GM23338 (cell line): ENCODE results near the gene EHD2. TPM values are rescaled to one million over a fixed set of nuclear protein-coding genes. Genes with fewer than 3 reads are reported as not detected.

Experiments used
- ATAC-seq: fragments of 200-7000 bp; cut with Tn5 transposase; 3 replicates; pipeline ENCODE4 v1.9.1; 2020
- DNase-seq: peaks from one replicate; pipeline ENCODE4 v3.0.0-alpha.2; 2015; ENCODE audit warnings: low spot score
- H2AFZ ChIP-seq: fragments of 200-600 bp; sonication (generic); 2 replicates; pipeline ENCODE4 v1.8.0; 2016; ENCODE audit warnings: antibody characterized with exemption, mild to moderate bottlenecking, moderate library complexity
- H3F3A ChIP-seq: fragments of 200-600 bp; sonication (generic); replicated peaks from 2 replicates; pipeline ENCODE4 v1.8.0; 2017; ENCODE audit warnings: antibody characterized with exemption, mixed run types, low read depth
- H3K27ac ChIP-seq: fragments of 200-600 bp; sonication (generic); 2 replicates; pipeline ENCODE4 v1.6.1; 2016; ENCODE audit warnings: low read depth
- H3K27me3 ChIP-seq: fragments of 200-600 bp; sonication (generic); 2 replicates; pipeline ENCODE4 v1.8.0; 2016; ENCODE audit warnings: mild to moderate bottlenecking, mixed run types, moderate library complexity; ENCODE audit not compliant: insufficient read depth
- H3K36me3 ChIP-seq: fragments of 200-600 bp; sonication (generic); 2 replicates; pipeline ENCODE4 v1.8.0; 2016; ENCODE audit warnings: mild to moderate bottlenecking; ENCODE audit not compliant: insufficient read depth
- H3K4me1 ChIP-seq: fragments of 200-600 bp; sonication (generic); 2 replicates; pipeline ENCODE4 v1.8.0; 2016; ENCODE audit warnings: mild to moderate bottlenecking, moderate library complexity; ENCODE audit not compliant: insufficient read depth
- H3K4me2 ChIP-seq: fragments of 200-600 bp; sonication (generic); 2 replicates; pipeline ENCODE4 v1.7.1; 2017; ENCODE audit warnings: mixed run types
- H3K4me3 ChIP-seq: fragments of 200-600 bp; sonication (generic); 2 replicates; pipeline ENCODE4 v1.6.1; 2016; ENCODE audit warnings: mixed run types
- H3K79me2 ChIP-seq: fragments of 200-600 bp; sonication (generic); replicated peaks from 2 replicates; pipeline ENCODE4 v1.8.0; 2017; ENCODE audit warnings: mild to moderate bottlenecking; ENCODE audit not compliant: insufficient read depth
- H3K9me2 ChIP-seq: fragments of 200-600 bp; sonication (generic); 2 replicates; pipeline ENCODE4 v1.8.0; 2017; ENCODE audit not compliant: insufficient read depth
- H4K20me1 ChIP-seq: fragments of 200-600 bp; sonication (generic); replicated peaks from 2 replicates; pipeline ENCODE4 v1.8.0; 2017; ENCODE audit warnings: mild to moderate bottlenecking; ENCODE audit not compliant: insufficient read depth
- H3K27ac Mint-ChIP-seq: 2 replicates; pipeline ENCODE4 v1.8.0; 2020; ENCODE audit warnings: inconsistent platforms, mild to moderate bottlenecking, moderate library complexity, mixed read lengths
- H3K27me3 Mint-ChIP-seq: 3 replicates; pipeline ENCODE4 v1.8.0; 2022; ENCODE audit warnings: low read depth, mild to moderate bottlenecking, moderate library complexity, mixed read lengths, inconsistent platforms; ENCODE audit not compliant: insufficient read depth, poor library complexity
- H3K36me3 Mint-ChIP-seq: 3 replicates; pipeline ENCODE4 v1.8.0; 2021; ENCODE audit warnings: low read depth, mild to moderate bottlenecking, inconsistent platforms, moderate library complexity, mixed read lengths
- H3K4me1 Mint-ChIP-seq: 3 replicates; pipeline ENCODE4 v1.8.0; 2020; ENCODE audit warnings: mild to moderate bottlenecking, inconsistent platforms, mixed read lengths
- H3K4me3 Mint-ChIP-seq: 3 replicates; pipeline ENCODE4 v1.8.0; 2021; ENCODE audit warnings: moderate library complexity, mild to moderate bottlenecking, inconsistent platforms, mixed read lengths
- H3K9me3 Mint-ChIP-seq: 3 replicates; pipeline ENCODE4 v1.8.0; 2020; ENCODE audit warnings: moderate library complexity, mild to moderate bottlenecking, inconsistent platforms, mixed read lengths
- EZH2phosphoT487 ChIP-seq: fragments of 200-600 bp; sonication (generic); IDR thresholded peaks from one replicate; pipeline ENCODE4 v1.8.1; 2018; ENCODE audit warnings: antibody characterized with exemption; ENCODE audit not compliant: unreplicated experiment
- JUNB ChIP-seq: IDR thresholded peaks from one replicate; pipeline ENCODE4 v1.6.1; 2016; ENCODE audit warnings: antibody characterized with exemption; ENCODE audit not compliant: unreplicated experiment
- NANOG ChIP-seq: IDR thresholded peaks from 2 replicates; pipeline ENCODE4 v1.6.1; 2016; ENCODE audit warnings: antibody characterized with exemption, borderline replicate concordance
- POLR2AphosphoS5 ChIP-seq: IDR thresholded peaks from 2 replicates; pipeline ENCODE4 v1.6.1; 2016; ENCODE audit warnings: antibody characterized with exemption, low read depth
- ZNF114 ChIP-seq: fragments of 250-450 bp; sonication (Bioruptor Pico); IDR thresholded peaks from 2 replicates; pipeline ENCODE4 v1.5.0; 2020; ENCODE audit warnings: mild to moderate bottlenecking, moderate library complexity
- ZNF331 ChIP-seq: fragments of 250-450 bp; sonication (Bioruptor Pico); IDR thresholded peaks from 2 replicates; pipeline ENCODE4 v1.5.0; 2020; ENCODE audit warnings: low read depth, mild to moderate bottlenecking, moderate library complexity
- polyA plus RNA-seq: library from polyadenylated mRNA; unstranded; fragments of >200 nt; fragmentation: Nextera tagmentation; extraction: Ambion mirVana; gene quantifications from 2 replicates; pipeline ENCODE4 v1.2.1, GENCODE V29; 2016
- total RNA-seq: library from RNA; depleted of rRNA; stranded (reverse); fragments of >200 nt; shearing (Covaris generic); gene quantifications from 2 replicates; pipeline ENCODE4 v1.2.3, GENCODE V29; 2014
- TF ChIP-seq, protein P1 (sequence below), 2 experiments: fragments of 200-600 bp in 1 of 2; sonication (generic) in 1 of 2; conservative IDR thresholded peaks; 2 replicates each; pipeline versions ENCODE4 v1.5.1 to v1.6.1; 2016 to 2017; ENCODE audit warnings: antibody characterized with exemption in 2 of 2, low read depth in 2 of 2, mild to moderate bottlenecking in 2 of 2, moderate library complexity in 1 of 2
- TF ChIP-seq, protein P2 (sequence below): IDR thresholded peaks from one replicate; pipeline ENCODE4 v1.6.1; 2018; ENCODE audit warnings: antibody characterized with exemption; ENCODE audit not compliant: unreplicated experiment

EHD2 gene
- total and polyA plus RNA-seq, 2 experiments from 2014 or later: 6.6 to 10.8 TPM

DNA sequence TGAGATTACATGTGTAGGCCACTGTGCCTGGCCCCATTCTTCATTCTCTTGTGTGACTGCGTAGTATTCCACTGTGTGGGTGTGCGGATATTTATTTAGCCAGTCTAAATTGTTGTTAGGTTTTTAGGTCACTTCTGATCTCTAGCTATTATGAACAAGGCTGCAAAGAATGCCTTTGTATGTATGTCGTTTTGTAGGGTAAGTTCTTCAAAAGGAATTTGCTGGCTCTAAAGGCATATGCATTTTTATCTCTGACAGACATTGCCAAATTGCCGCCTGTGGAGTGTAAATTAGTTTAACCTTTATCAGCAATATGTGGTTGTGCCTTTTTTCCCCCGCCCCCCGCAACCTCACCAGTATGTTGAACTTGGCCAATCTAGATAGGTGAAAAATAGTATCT, 30.3 kb upstream of the EHD2 start (continued):
- TF ChIP-seq, protein P1, sequence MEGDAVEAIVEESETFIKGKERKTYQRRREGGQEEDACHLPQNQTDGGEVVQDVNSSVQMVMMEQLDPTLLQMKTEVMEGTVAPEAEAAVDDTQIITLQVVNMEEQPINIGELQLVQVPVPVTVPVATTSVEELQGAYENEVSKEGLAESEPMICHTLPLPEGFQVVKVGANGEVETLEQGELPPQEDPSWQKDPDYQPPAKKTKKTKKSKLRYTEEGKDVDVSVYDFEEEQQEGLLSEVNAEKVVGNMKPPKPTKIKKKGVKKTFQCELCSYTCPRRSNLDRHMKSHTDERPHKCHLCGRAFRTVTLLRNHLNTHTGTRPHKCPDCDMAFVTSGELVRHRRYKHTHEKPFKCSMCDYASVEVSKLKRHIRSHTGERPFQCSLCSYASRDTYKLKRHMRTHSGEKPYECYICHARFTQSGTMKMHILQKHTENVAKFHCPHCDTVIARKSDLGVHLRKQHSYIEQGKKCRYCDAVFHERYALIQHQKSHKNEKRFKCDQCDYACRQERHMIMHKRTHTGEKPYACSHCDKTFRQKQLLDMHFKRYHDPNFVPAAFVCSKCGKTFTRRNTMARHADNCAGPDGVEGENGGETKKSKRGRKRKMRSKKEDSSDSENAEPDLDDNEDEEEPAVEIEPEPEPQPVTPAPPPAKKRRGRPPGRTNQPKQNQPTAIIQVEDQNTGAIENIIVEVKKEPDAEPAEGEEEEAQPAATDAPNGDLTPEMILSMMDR (conservative IDR thresholded peaks at IDR 0.05; ENCODE audit: low read depth in 2 of 2): no peak
- no peak for TF ChIP-seq JUNB
- TF ChIP-seq NANOG: no peak
- TF ChIP-seq, protein P2, sequence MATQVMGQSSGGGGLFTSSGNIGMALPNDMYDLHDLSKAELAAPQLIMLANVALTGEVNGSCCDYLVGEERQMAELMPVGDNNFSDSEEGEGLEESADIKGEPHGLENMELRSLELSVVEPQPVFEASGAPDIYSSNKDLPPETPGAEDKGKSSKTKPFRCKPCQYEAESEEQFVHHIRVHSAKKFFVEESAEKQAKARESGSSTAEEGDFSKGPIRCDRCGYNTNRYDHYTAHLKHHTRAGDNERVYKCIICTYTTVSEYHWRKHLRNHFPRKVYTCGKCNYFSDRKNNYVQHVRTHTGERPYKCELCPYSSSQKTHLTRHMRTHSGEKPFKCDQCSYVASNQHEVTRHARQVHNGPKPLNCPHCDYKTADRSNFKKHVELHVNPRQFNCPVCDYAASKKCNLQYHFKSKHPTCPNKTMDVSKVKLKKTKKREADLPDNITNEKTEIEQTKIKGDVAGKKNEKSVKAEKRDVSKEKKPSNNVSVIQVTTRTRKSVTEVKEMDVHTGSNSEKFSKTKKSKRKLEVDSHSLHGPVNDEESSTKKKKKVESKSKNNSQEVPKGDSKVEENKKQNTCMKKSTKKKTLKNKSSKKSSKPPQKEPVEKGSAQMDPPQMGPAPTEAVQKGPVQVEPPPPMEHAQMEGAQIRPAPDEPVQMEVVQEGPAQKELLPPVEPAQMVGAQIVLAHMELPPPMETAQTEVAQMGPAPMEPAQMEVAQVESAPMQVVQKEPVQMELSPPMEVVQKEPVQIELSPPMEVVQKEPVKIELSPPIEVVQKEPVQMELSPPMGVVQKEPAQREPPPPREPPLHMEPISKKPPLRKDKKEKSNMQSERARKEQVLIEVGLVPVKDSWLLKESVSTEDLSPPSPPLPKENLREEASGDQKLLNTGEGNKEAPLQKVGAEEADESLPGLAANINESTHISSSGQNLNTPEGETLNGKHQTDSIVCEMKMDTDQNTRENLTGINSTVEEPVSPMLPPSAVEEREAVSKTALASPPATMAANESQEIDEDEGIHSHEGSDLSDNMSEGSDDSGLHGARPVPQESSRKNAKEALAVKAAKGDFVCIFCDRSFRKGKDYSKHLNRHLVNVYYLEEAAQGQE: no peak
- no peak for TF ChIP-seq ZNF114
- TF ChIP-seq ZNF331 (CRISPR knock-in tag): no peak
- no peak for TF ChIP-seq POLR2AphosphoS5

DNA sequence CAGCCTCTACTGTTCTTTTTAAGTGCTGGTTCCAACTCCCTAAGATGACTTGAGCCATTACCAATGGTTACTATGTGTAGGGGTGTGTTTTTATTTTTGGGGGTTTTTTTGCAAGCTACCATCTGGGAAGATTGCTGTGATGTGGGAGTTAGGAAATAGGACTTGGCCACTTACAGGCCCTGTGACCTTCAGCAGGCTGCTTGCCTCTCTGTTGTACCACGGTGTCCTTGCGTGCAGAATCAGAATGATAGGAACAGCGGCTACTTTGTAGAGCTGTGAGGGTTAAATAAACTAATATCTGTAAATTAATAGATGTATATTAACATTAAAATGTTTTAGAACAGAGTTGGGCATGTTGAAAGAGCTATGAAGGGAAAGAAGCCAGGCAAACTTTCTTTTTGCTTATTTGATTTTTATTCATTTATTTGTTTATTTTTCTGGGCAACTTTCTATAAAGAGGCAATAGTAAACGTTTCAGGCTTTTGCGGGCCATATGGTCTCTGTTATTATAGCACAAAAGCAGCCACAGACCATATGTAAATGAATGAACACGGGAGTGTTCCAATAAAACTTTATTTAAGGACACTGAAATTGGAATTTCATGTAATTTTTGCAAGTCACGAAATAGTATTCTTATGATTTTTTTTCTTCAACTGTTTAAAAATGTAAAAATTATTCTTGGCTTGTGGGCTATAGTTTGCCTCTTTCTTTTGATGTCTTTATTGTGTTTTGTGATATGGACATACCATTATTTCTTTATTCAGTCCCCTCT, 26.4 kb upstream of the EHD2 start:
- peaks cover 8% of the 10 kb centered on the region for H3K27me3 Mint-ChIP-seq
- H3K4me2 ChIP-seq: no peak overlapping the region
- peaks cover 5% of the 10 kb centered on the region; the same call in 1 of the 2 replicates for H3K79me2 ChIP-seq
- H3F3A ChIP-seq: 0 out of 2 replicates have a peak, but pooled peaks cover 2% of the 10 kb centered on the region
- no peak overlapping the region for H3K4me3 Mint-ChIP-seq
- DNase-seq (no peak), ATAC-seq (no peak)
- H3K4me1 ChIP-seq: no peaks in the 10 kb centered on the region
- no peaks in the 10 kb centered on the region for H3K27me3 ChIP-seq
- no peak for TF ChIP-seq EZH2phosphoT487
- TF ChIP-seq, protein P1 (conservative IDR thresholded peaks at IDR 0.05; ENCODE audit: low read depth in 2 of 2): no peak
- no peak for TF ChIP-seq JUNB
- TF ChIP-seq ZNF331 (CRISPR knock-in tag): no peak
- H3K4me3 ChIP-seq: no peak overlapping the region
- no peaks in the 10 kb centered on the region for H3K9me2 ChIP-seq
- H3K27ac ChIP-seq: no peak overlapping the region
- H3K4me1 Mint-ChIP-seq: no peaks in the 10 kb centered on the region
- no peak overlapping the region for H3K27ac Mint-ChIP-seq
- no peaks in the 10 kb centered on the region for H3K9me3 Mint-ChIP-seq
- peaks cover 36% of the 10 kb centered on the region for H3K36me3 Mint-ChIP-seq
- no peaks in the 10 kb centered on the region for H3K36me3 ChIP-seq
- no peak overlapping the region for H2AFZ ChIP-seq
- H4K20me1 ChIP-seq: no peaks in the 10 kb centered on the region; the same call in 1 of the 2 replicates
